Kidney (tissue), 14 donors: Measurements from ENCODE around the gene DENND5A. TPM values are rescaled to one million over a fixed set of nuclear protein-coding genes. Genes with fewer than 3 reads are reported as not detected.

Experiments used
- DNase-seq, 5 donors: peaks; one replicate each; pipeline ENCODE4 v3.0.0-alpha.2; 2013 to 2020
- FAIRE-seq: peaks from 2 replicates; lab custom pipeline; 2012; peaks lifted over from hg19 to GRCh38; lab: Jason Lieb, UNC
- H3K27ac ChIP-seq, 2 donors: one replicate each; pipeline ENCODE4 v1.7.0; 2013; ENCODE audit warnings: low read depth in 2 of 2, low read length in 2 of 2, inconsistent platforms in 1 of 2
- H3K27me3 ChIP-seq: one replicate; pipeline ENCODE4 v1.7.1; 2013; ENCODE audit warnings: low read length, inconsistent platforms; ENCODE audit not compliant: control insufficient read depth, insufficient read depth
- H3K36me3 ChIP-seq, 3 donors: one replicate each; pipeline versions ENCODE4 v1.7.0 to v1.7.1; 2013; ENCODE audit warnings: low read length in 3 of 3, control low read depth in 1 of 3, inconsistent platforms in 1 of 3; ENCODE audit not compliant: insufficient read depth in 3 of 3, control insufficient read depth in 2 of 3
- H3K4me1 ChIP-seq, 3 donors: one replicate each; pipeline versions ENCODE4 v1.7.0 to v1.7.1; 2013; ENCODE audit warnings: low read length in 3 of 3, inconsistent platforms in 1 of 3, low read depth in 1 of 3; ENCODE audit not compliant: control insufficient read depth in 2 of 3, insufficient read depth in 2 of 3
- H3K4me3 ChIP-seq, 3 donors: one replicate each; pipeline versions ENCODE4 v1.7.0 to v1.8.1; 2013; ENCODE audit warnings: low read length in 3 of 3, control low read depth in 1 of 3, inconsistent platforms in 1 of 3
- H3K9ac ChIP-seq, 3 donors: one replicate each; pipeline versions ENCODE4 v1.7.0 to v1.7.1; 2013; ENCODE audit warnings: low read length in 3 of 3, control low read depth in 1 of 3, inconsistent platforms in 1 of 3
- H3K9me3 ChIP-seq, 3 donors: one replicate each; pipeline versions ENCODE4 v1.7.0 to v1.7.1; 2013; ENCODE audit warnings: low read length in 3 of 3, control low read depth in 1 of 3, inconsistent platforms in 1 of 3; ENCODE audit not compliant: control insufficient read depth in 2 of 3, insufficient read depth in 1 of 3
- CTCF ChIP-seq: IDR thresholded peaks from 3 replicates; pipeline ENCODE4 v1.5.1; 2012; ENCODE audit warnings: mild to moderate bottlenecking, moderate library complexity, borderline replicate concordance; ENCODE audit not compliant: insufficient read depth; ENCODE audit errors: extremely low read depth
- intact Hi-C: fragments of 100-400 bp; cut with DNase I; formaldehyde crosslinking; loops from one replicate; pipeline ENCODE4 v1.11.1; 2022
- microRNA-seq: library from miRNA; unstranded; fragments of <30 nt; microRNA quantifications from one replicate; pipeline ENCODE4 v1.2.0, GENCODE V29; 2020
- polyA plus RNA-seq: library from polyadenylated mRNA; stranded (reverse); fragments of 350-450 nt; fragmentation: Illumina TruSeq; extraction: RNeasy Lipid Tissue Mini Kit (QIAGEN cat#74804); gene quantifications from one replicate; pipeline ENCODE4 v1.2.3, GENCODE V29; 2014; ENCODE audit warnings: low read depth, low replicate concordance; ENCODE audit not compliant: insufficient read depth
- total RNA-seq: library from RNA; stranded (reverse); fragmentation: NEBNext Ultra II Directional; extraction: Animal tissue kit (Norgen Biotek cat#: 25700); gene quantifications from one replicate; pipeline ENCODE4 v1.2.1, GENCODE V29; 2021
- donor health status: control.
- donor health status: control.
- donor health status: control.
- donor health status: control.
- donor health status: control.
- donor health status: DM: yes; HTN: yes; CAD: no.
- donor health status: Normal renal cell carcinoma (clear cell type).

Gene DENND5A
- total and polyA plus RNA-seq, 2 donors from 2014 or later: 32.4 to 53.9 TPM

DNA sequence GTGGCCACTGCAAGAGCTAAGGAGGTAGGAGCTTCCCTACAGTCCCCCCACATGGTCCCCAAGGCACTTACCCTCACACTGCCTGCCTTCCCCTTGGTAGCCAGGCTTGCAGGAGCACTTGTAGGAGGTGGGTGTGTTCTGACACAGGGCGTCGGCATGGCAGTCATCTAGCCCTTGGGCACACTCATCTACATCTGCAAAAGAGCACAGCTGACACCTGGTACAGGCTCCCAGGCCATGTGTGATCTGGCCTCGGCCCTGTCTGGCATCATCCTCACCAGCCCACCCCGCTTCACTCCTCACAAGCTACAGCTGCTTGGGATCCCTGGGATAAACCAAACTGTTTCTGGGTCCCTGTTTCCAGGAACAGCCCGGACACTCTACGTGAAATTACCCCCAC lies 175.5 kb downstream of the DENND5A start:
- TF ChIP-seq CTCF: no peak
- no peak overlapping the region for H3K4me3 ChIP-seq
- no peak overlapping the region for H3K9ac ChIP-seq
- intact Hi-C loops: no loop called here
- H3K9me3 ChIP-seq: no peaks in the 10 kb centered on the region
- H3K4me1 ChIP-seq: no peaks in the 10 kb centered on the region
- H3K27me3 ChIP-seq: no peaks in the 10 kb centered on the region
- H3K36me3 ChIP-seq: no peaks in the 10 kb centered on the region
- no peak for DNase-seq
- no peak for FAIRE-seq
- H3K27ac ChIP-seq: no peak overlapping the region

GRCh38 chr11:9089061-9089460 lies 176.1 kb downstream of the DENND5A start:
- no peak for TF ChIP-seq CTCF
- no peaks in the 10 kb centered on the region for H3K9me3 ChIP-seq
- no peaks in the 10 kb centered on the region for H3K27me3 ChIP-seq
- no peak overlapping the region for H3K9ac ChIP-seq
- FAIRE-seq (no peak), DNase-seq (no peak)
- intact Hi-C loops: no loop called here
- no peaks in the 10 kb centered on the region for H3K4me1 ChIP-seq
- no peak overlapping the region for H3K4me3 ChIP-seq
- H3K27ac ChIP-seq: no peak overlapping the region
- no peaks in the 10 kb centered on the region for H3K36me3 ChIP-seq

Small RNA genes lying within 50 kb of the gene (microRNA-seq; reads per million reads assigned to microRNA genes)
- not detected for gene MIR5691

Other genes with a start within 250 kb of the DENND5A start
- gene SCUBE2, start 173.8 kb downstream of the DENND5A start, total RNA-seq: 3.5 TPM
- 0.65 TPM for gene SCUBE2, start 173.8 kb downstream of the DENND5A start, polyA plus RNA-seq
- 32.4 TPM for gene TMEM41B, start 49.2 kb upstream of the DENND5A start, total RNA-seq
- 20.5 TPM for gene TMEM41B, start 49.2 kb upstream of the DENND5A start, polyA plus RNA-seq
- gene IPO7, start 119.3 kb upstream of the DENND5A start, total RNA-seq: 109 TPM
- 20.6 TPM for gene IPO7, start 119.3 kb upstream of the DENND5A start, polyA plus RNA-seq
- 30.3 TPM for gene ZNF143, start 195.7 kb upstream of the DENND5A start, total RNA-seq
- 8.6 TPM for gene ZNF143, start 195.7 kb upstream of the DENND5A start, polyA plus RNA-seq